ENCODE data around the gene UPF2.
A peak's percentile ranks its signal among the peaks of the same experiment; 100 is the strongest.
"Not testable (repeated sequence)": the region's sequence is repeated elsewhere in the genome, so short reads cannot be mapped to it uniquely, and the experiment has no call there.

Gene UPF2, protein sequence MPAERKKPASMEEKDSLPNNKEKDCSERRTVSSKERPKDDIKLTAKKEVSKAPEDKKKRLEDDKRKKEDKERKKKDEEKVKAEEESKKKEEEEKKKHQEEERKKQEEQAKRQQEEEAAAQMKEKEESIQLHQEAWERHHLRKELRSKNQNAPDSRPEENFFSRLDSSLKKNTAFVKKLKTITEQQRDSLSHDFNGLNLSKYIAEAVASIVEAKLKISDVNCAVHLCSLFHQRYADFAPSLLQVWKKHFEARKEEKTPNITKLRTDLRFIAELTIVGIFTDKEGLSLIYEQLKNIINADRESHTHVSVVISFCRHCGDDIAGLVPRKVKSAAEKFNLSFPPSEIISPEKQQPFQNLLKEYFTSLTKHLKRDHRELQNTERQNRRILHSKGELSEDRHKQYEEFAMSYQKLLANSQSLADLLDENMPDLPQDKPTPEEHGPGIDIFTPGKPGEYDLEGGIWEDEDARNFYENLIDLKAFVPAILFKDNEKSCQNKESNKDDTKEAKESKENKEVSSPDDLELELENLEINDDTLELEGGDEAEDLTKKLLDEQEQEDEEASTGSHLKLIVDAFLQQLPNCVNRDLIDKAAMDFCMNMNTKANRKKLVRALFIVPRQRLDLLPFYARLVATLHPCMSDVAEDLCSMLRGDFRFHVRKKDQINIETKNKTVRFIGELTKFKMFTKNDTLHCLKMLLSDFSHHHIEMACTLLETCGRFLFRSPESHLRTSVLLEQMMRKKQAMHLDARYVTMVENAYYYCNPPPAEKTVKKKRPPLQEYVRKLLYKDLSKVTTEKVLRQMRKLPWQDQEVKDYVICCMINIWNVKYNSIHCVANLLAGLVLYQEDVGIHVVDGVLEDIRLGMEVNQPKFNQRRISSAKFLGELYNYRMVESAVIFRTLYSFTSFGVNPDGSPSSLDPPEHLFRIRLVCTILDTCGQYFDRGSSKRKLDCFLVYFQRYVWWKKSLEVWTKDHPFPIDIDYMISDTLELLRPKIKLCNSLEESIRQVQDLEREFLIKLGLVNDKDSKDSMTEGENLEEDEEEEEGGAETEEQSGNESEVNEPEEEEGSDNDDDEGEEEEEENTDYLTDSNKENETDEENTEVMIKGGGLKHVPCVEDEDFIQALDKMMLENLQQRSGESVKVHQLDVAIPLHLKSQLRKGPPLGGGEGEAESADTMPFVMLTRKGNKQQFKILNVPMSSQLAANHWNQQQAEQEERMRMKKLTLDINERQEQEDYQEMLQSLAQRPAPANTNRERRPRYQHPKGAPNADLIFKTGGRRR

GRCh38 chr10:12042797-12043651 is at the start of gene UPF2:
Gene UPF2, minus strand, starts transcription at chr10:12042809. Its CDS starts 7,386 bp downstream, at chr10:12035423.
- DNase-seq (ENCODE audit: low read depth in 2 of 2, low spot score in 1 of 2) = peak; percentile 89 to 95

DNA sequence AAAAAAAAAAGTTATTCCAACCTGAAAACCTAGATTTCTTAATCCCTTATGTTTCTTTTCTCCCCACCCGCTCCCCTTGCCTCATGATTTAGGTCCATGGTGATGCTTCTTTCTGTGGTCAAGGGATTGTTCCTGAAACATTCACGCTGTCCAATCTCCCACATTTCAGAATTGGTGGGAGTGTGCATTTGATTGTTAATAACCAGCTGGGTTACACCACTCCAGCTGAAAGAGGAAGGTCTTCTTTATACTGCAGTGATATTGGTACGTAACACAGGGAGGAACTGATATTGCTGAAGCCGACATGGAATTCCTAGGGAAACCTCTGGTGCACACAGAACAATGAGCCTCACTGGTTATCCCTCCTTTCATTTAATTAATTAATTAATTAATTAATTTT is 48.8 kb upstream of the UPF2 start:
- DNase-seq (ENCODE audit: low read depth in 2 of 2, low spot score in 1 of 2) = no peak

GRCh38 chr10:12088919-12089318 is 46.3 kb upstream of the UPF2 start:
- DNase-seq (ENCODE audit: low read depth in 2 of 2, low spot score in 1 of 2) = no peak

DNA sequence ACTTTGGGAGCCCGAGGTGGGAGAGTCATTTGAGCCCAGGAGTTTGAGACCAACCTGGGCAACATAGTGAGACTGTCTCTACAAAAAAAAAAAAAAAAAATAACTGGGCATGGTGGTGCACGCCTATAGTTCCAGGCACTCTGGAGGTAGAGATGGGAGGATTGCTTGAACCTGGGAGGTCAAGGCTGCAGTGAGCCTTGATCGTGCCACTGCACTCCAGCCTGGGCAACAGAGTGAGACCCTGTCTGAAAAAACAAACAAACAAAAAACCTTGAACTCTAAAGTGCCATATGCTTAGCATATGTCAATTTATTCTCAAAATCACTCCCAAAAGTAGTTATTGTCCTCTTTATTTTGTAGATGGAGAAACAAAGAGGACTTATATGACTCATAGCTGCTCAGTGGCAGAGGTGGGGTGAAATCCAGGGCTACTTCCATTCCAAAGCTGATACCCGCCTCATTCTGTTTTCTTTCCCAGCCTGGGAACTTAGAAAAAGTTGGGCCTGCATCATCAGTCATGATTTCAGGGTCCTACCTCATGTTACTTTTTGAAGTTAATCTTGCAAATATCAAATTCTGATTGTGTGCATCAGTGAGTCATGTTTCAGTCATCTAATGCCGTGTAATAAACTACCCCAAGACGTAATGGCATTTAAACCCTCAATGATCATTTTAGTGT is 39.4 kb upstream of the UPF2 start:
- no peak for DNase-seq (ENCODE audit: low read depth in 2 of 2, low spot score in 1 of 2)

DNA sequence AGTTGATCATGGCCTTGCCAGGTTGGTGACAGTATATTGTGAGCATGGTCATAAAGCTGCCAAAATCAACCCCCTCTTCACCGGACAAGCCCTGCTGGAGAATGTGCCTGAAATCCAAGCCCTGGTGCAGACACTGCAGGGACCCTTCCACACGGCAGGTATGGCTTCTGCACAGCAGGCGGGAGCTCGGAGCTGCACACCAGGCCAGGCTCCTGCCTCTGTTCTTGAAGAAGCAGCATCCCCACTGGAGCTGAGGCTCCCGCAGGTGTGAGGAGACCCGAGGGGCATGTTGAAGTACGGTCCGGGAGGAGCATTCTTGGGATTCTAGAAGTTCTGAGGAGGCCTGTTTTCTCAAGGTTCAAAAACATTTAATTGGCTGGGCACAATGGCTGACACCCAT is 38.9 kb upstream of the UPF2 start:
- DNase-seq (ENCODE audit: low read depth in 2 of 2, low spot score in 1 of 2) = no peak

DNA sequence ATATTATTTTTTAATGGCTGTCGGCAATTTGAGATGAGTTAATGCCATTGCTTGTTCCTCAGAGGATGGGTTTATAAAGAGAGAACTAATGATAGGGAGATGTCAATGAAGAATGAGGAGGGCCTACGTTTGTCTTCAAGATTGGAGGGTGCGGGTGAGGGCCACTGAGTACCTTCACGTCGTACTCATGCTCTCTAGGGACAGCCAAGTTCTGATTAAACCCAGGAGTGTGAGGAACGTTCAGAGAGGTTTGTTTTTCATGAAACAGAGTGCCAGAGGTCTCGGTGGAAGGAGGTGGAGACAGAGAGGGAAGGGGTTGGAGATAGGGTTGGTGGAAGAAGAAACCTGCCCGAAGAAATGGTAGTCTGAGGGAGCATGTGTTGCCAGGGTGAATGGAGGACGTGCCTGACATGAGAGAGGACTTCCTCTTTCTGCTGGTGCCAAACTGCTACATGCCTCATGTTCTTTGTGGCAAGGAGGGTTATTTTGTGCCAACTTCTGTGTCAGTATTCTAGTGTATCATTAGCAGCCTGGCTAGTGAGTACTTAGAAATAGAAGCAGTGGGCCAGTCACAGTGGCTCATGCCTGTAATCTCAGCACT is 35.1 kb upstream of the UPF2 start:
- no peak for DNase-seq (ENCODE audit: low read depth in 2 of 2, low spot score in 1 of 2)

DNA sequence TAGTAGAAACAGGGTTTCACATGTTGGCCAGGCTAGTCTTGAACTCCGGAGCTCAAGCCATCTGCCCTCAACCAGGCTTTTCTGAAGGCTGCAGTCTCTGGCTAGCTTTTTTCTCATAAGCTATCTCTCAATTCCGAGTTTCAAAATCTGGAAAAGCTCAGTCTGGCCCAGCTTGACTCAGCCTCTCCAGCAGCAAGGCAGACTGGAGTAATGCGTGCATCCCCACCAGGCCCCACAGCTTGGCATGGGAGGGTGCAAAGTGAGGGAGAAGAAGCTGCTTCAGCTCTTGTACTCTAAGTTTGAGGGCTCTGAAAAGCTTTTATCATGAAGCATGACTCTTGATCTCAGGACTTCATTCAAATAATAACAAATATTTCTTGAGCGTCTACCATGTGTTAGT is 30.9 kb upstream of the UPF2 start:
- no peak for DNase-seq (ENCODE audit: low read depth in 2 of 2, low spot score in 1 of 2)

DNA sequence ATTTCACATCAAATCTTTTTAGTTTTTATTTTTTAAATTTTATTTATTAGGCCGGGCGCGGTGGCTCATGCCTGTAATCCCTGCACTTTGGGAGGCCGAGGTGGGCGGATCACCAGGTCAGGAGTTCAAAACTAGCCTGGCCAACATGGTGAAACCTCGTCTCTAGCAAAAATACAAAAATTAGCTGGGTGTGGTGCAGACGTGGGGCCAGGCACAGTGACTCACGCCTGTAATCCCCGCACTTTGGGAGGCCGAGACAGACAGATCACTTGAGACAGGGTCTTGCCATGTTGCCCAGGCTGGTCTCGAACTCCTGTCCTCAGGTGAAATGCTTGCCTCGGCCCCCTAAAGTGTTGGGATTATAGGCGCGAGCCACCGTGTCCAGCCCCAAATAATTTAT is 28.8 kb upstream of the UPF2 start:
- not testable (repeated sequence) for DNase-seq (ENCODE audit: low read depth in 2 of 2, low spot score in 1 of 2)

DNA sequence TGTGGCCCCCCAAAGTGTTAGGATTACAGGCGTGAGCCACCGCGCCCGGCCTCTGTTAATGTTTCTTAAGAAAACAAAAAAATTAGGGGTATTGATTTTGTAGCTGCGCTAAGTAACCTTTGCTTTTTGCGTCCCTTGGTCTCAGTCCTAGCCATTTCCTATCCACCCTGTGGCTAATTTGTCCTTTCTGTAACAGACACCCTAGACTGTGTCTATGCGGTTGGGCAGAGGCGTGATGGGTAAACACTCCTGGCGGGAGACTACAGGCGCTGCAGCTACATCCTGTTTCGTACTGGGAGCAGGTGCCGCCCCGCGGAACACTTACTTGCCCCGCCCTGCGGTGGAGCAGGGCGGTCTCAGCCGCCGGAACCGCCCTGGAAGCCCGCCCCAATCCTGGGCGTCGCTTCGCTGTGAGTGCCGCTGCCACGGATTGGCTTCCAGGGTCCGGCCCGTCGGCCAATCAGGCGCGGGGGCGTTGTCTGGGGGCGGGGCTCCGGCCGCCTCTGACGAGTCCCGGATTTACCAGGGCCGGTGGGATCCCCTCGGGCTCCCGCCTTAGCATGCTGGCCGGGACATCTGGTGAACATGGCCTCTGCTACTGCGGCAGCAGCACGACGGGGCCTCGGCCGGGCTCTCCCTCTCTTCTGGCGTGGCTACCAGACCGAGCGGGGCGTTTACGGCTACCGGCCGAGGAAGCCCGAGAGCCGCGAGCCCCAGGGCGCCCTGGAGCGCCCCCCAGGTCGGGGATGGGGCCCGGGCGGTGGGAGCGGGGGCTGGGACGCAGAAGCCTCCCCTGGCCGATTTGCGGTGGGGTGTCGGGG is 26.1 kb upstream of the UPF2 start, which contains the start of gene DHTKD1:
DHTKD1 (plus strand) TSS at position 506 of the 821 bp plus-strand sequence; CDS start at position 586, 80 bp downstream.
- peak; percentile 95 to 97 for DNase-seq (ENCODE audit: low read depth in 2 of 2, low spot score in 1 of 2)

DNA sequence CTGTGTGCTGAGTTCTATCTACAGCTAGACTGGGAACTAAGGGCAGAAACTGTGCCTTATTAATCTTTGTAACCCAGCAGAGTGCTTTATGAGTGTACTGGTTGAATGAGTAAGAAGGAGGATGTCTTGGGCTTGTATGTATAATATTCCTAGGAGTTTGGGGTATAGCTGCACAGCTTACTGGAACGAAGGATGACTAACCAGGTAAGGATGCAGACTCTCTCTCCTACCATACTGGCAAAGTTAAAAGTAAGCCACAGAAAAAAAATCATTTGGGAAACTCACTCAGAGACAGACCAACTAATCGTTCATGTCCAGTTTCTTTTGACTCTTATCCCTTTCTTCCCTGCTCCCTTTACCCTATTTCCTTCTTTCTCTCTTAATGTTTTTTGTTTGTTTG is 24.7 kb upstream of the UPF2 start:
- no peak for DNase-seq (ENCODE audit: low read depth in 2 of 2, low spot score in 1 of 2)

GRCh38 chr10:12063483-12063818 is 20.8 kb upstream of the UPF2 start:
- DNase-seq (ENCODE audit: low read depth in 2 of 2, low spot score in 1 of 2) = no peak

- DNase-seq (ENCODE audit: low read depth in 2 of 2, low spot score in 1 of 2) = no peak
Observed at GRCh38 chr10:12062754-12063482, 20.3 kb upstream of the UPF2 start.

GRCh38 chr10:12061124-12061523 is 18.5 kb upstream of the UPF2 start:
- no peak for DNase-seq (ENCODE audit: low read depth in 2 of 2, low spot score in 1 of 2)

DNA sequence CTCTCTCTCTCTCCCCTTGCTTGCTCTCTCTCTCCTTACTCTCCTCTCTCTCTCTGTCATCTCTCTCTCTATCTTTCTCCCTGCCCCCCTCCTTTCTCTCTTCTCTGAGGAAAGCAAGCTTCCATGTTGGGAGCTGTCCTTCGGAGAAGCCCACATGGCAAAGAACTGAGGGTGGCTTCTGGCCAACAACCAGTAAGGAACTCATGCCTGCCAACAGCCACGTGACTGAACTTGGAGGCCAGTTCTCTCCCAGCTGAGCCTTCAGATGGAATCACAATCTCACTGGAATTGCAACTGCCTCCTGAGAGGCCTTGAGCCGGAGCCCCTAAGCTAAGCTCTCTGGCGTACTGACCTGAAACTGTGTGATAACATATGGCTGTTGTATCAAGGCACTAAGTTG is 14.1 kb upstream of the UPF2 start:
- no peak for DNase-seq (ENCODE audit: low read depth in 2 of 2, low spot score in 1 of 2)

DNA sequence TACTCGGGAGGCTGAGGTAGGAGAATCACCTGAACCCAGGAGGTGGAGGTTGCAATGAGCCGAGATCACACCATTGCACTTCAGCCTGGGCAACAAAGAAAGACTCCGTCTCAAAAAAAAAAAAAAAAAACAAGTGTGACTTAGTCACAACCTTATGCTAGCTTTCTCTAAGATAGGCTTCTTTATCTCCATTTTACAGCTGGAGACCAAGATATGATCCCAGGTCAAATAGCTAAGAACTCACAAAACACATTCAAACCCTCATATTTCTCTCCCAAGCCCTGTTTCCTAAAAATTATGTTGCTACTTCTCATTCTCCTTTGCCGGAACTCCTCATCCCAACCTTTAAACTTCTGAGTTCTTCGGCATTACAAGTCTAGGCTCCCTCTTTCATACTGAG is 13.1 kb upstream of the UPF2 start:
- DNase-seq (ENCODE audit: low read depth in 2 of 2, low spot score in 1 of 2) = no peak

GRCh38 chr10:12051241-12051640 is 8.6 kb upstream of the UPF2 start:
- DNase-seq (ENCODE audit: low read depth in 2 of 2, low spot score in 1 of 2) = no peak

GRCh38 chr10:12050528-12050927 is 7.9 kb upstream of the UPF2 start:
- no peak for DNase-seq (ENCODE audit: low read depth in 2 of 2, low spot score in 1 of 2)

- no peak for DNase-seq (ENCODE audit: low read depth in 2 of 2, low spot score in 1 of 2)
Observed at GRCh38 chr10:12048547-12048946, 5.9 kb upstream of the UPF2 start.

Data from stimulated activated CD8-positive, alpha-beta memory T cell treated with anti-CD3 and anti-CD28 coated beads, Interleukin-4, amount 100 ng/mL, for 1 hour (primary cell).